MM.1S (cell line): Measurements from ENCODE around the gene ATP5MK.

ENCODE experiments used
- CTCF ChIP-seq: fragments of 300-600 bp; sonication (generic); IDR thresholded peaks from 2 replicates; pipeline ENCODE4 v1.5.1; 2016; ENCODE audit warnings: antibody characterized with exemption, low read length, mixed read lengths
- EZH2 ChIP-seq: fragments of 300-600 bp; sonication (generic); optimal IDR thresholded peaks from 2 replicates; pipeline ENCODE3; 2017; ENCODE audit warnings: low read depth, mild to moderate bottlenecking, antibody characterized with exemption, low read length, mixed read lengths
- EZH2phosphoT487 ChIP-seq: fragments of 300-600 bp; sonication (generic); IDR thresholded peaks from 2 replicates; pipeline ENCODE4 v1.6.1; 2018; ENCODE audit warnings: antibody characterized with exemption, low read length

- TF ChIP-seq CTCF (no peak), EZH2 (no peak), EZH2phosphoT487 (no peak)
Measured at GRCh38 chr10:103367379-103367781, 28.9 kb downstream of the ATP5MK start.
